Subcutaneous adipose tissue (tissue), 4 donors: Measurements from ENCODE around the gene NCOA6. TPM values are rescaled to one million over a fixed set of nuclear protein-coding genes. Genes with fewer than 3 reads are reported as not detected.

ENCODE experiments used
- total RNA-seq, 4 donors: library from RNA; depleted of rRNA; stranded (reverse); fragments of >200 nt; gene quantifications; one replicate each; pipeline ENCODE4 v1.1.0, GENCODE V29; 2016
- TF ChIP-seq, protein P1 (sequence below): fragments of 450-650 bp; IDR thresholded peaks from one replicate; pipeline ENCODE4 v1.5.1; 2016; ENCODE audit warnings: low read depth, mild to moderate bottlenecking, control low read depth, antibody characterized with exemption, moderate library complexity

Gene NCOA6
- 10 to 100 TPM; 16.0 to 23.5 (median 20.4) TPM for total RNA-seq

DNA sequence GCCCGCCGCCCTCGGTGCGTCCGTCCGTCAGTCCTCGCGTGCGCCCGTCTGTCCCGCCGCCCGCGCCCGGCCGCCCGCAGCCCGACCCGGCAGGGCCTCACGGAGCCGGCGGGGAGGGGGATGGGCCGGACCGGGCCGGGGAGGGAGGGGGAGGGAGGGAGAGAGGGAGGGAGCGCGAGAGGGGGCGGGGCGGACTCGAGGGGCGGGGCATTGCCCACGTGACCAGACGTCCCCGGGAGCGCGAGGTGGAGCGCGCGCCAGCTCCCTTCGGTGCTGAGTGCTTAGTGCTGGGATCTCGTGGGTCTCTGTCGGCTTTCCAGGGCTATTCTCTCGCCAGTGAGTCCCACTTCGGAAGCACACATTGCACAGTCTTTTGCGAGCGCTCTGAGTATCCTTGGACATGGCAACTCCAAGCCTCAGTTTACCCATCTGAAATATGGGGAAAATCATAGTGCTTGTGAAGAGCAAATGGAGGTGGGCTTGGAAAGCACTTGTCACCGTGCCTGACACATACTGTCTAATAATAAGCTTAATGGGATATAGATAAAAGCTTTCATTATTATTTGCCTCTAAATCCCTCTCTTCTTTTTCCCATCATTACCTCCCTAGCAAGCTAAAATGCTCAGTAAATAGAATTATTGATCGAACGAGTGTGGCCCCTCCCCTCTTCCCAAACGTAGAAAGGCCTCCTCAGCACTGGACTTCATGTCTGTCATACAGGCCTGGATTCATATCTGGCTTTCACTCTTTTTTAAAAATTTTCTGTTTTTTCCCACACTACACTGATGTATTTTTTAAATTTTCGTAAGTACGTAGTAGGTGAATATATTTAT lies at the start of gene NCOA6:
Gene NCOA6 (minus strand): TSS at position 122 of the 833 bp plus-strand sequence. CDS start 43,296 bp downstream, outside the sequence.
- TF ChIP-seq, protein P1, sequence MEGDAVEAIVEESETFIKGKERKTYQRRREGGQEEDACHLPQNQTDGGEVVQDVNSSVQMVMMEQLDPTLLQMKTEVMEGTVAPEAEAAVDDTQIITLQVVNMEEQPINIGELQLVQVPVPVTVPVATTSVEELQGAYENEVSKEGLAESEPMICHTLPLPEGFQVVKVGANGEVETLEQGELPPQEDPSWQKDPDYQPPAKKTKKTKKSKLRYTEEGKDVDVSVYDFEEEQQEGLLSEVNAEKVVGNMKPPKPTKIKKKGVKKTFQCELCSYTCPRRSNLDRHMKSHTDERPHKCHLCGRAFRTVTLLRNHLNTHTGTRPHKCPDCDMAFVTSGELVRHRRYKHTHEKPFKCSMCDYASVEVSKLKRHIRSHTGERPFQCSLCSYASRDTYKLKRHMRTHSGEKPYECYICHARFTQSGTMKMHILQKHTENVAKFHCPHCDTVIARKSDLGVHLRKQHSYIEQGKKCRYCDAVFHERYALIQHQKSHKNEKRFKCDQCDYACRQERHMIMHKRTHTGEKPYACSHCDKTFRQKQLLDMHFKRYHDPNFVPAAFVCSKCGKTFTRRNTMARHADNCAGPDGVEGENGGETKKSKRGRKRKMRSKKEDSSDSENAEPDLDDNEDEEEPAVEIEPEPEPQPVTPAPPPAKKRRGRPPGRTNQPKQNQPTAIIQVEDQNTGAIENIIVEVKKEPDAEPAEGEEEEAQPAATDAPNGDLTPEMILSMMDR = no peak

- TF ChIP-seq, protein P1 = no peak
Measured at GRCh38 chr20:34874094-34874654, 48.7 kb upstream of the NCOA6 start.

GRCh38 chr20:34873583-34874093 lies 48.2 kb upstream of the NCOA6 start:
- TF ChIP-seq, protein P1 = no peak

DNA sequence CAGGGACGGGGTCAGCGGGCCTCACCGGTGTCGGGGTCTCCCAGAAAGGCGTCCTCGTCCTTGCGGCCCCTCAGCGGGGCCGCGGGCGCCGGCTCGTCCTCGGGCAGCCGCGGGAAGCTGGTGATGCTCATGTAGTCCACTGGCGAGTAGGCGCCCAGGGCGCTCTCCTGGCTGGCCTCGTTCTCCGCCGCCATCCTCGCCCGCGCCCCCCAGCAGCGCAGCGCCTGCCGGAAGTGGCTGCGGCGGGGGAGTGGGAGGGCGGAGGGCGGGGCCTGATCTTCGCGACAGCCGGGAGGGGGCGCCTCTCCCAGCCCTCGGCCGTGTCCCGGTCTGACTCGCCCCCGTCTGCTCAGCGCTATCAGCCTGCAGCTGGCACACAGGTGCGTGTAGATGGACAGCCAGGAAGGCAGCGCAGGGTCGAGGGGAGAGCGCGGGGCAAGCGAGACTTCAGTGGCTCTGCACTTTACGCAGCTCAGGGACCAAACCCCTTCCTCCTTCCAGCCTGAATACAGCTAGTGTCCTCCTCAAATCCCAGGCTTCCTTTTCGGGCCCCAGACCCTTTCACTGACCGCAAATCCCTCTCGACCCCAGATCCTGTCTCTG lies 47.3 kb upstream of the NCOA6 start, which contains the start of gene GGT7:
Gene GGT7 (minus strand): TSS at position 235 of the 603 bp plus-strand sequence. CDS start 41 bp downstream, at position 194.
- TF ChIP-seq, protein P1 = no peak

DNA sequence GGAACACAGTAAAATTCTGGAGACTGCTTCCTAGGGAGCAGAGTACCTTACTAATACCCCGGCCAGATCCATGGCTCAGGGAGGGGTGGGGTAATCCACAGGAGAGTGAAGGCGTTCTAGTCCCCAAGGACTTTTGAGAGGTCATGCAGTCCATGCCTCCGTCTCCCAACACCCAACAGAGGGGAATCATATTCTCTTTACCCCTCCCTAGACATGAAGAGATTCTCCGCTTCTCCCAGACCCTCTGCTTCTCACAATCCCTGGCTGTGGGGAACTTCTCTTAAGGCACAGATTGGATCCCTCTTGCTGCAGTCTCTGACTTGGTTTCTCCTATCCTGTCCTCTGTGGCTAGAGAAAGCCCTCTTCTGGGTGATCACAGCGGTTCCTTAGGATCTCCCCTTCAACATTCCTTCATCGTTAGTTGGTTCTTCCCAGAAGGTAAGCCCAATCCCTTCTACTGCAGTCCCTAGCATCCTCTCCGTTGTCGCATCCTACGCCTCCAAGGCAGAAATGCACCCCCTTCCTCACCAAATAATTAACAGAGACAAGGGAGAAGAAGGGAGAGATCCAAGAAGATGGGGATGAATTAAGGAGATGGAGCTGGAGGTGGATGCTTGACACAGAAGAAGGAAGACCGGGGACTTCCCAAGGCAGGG lies 46.6 kb upstream of the NCOA6 start:
- TF ChIP-seq, protein P1 = no peak

DNA sequence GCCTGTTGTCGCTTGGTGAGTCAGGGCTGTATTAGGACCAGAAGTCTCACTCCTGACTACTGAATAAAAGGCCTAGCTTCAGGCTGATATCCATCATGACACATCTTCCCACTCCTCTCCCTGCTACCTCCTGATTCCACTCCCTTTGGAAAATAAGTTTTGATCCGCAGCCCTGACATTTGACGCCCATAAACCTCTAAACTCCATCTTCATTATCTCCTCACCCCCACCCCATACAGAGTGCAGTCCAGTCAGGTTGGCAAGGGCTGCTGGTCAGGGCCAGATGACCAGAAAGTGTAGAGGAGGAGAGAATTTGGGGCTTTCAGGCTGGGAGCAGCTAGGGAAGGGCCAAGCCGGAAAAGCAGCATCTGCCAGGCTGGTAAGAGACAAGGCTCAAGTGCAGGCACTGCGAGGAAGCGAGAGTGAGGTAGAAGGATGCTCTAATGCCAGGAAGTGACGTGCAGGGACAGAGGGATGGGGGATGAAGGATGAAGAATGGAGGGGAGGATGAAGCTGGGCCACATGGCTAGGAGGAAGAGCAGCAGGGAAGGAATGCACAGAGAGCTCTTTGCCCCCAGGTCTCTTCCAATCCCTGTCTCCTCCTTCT lies 46.0 kb upstream of the NCOA6 start:
- TF ChIP-seq, protein P1 = no peak
